Measurements from ENCODE around the gene POLR2L. TPM values are rescaled to one million over a fixed set of nuclear protein-coding genes. Genes with fewer than 3 reads are reported as not detected.
A peak's percentile ranks its signal among the peaks of the same experiment; 100 is the strongest.

Gene POLR2L
- total RNA-seq, 1 donor from 2014 or later = 106 TPM

GRCh38 chr11:809287-810039 lies 32.9 kb downstream of the POLR2L start, which contains the start of gene RPLP2:
RPLP2 (plus strand) TSS chr11:809967; CDS start chr11:810235, 268 bp downstream.
- peak within 1 kb of the TSS; percentile 98 for H3K27ac Mint-ChIP-seq (ENCODE audit: unreplicated experiment)
- H3K27me3 Mint-ChIP-seq (ENCODE audit: unreplicated experiment) = peaks cover 14% of the 10 kb centered on the region
- H3K4me1 Mint-ChIP-seq (ENCODE audit: low read depth, unreplicated experiment) = peaks cover 15% of the 10 kb centered on the region
- H3K4me3 Mint-ChIP-seq (ENCODE audit: unreplicated experiment) = peak within 1 kb of the TSS; percentile 96
- H3K9me3 Mint-ChIP-seq (ENCODE audit: unreplicated experiment) = peaks cover 13% of the 10 kb centered on the region
- no peaks in the 10 kb centered on the region for H3K36me3 Mint-ChIP-seq (ENCODE audit: unreplicated experiment)
- TF ChIP-seq CTCF (IDR thresholded peaks at IDR 0.05; ENCODE audit: partially characterized antibody, unreplicated experiment) = no peak
- DNase-seq = peak; percentile 97

DNA sequence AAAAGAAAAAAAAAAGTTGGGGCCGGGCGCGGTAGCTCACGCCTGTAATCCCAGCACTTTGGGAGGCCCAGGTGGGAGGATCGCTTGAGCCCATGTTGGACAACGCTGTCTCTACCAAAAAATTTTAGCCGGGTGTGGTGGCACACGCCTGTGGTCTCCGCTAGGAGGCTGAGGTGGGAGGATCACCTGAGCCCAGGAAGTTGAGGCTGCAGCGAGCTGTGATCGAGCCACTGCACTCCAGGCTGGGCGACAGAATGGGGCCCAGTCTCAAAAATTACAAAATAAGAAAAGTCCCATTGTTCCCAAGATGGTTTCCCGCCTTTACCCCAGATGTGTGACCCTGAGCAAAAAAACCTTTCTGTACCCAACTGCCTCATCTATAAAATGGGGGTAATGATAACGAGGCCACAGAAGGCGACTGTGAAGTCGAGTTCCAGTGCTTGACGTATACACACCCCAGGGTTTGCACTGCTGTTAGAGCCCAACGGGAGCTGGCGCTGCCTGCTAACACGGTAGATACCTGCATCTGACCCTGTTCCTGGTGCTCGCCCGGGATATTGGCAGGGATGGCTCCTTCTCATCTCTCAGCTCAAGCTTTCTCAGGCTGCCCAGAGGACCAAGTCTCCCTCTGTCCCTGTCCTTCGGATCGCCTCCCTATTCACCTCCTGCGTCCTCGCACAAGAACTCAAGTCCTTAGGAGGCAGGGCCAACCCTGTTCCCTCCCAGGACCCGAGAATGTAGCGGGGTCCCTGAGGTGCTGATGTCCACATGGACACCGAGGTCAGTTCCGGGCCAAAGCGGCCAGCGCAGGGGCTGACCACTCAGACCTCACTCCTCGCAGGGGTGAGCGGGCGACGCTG lies 33.7 kb downstream of the POLR2L start:
- H3K4me3 Mint-ChIP-seq (ENCODE audit: unreplicated experiment) = peak overlapping the region; percentile 96
- peaks cover 15% of the 10 kb centered on the region for H3K4me1 Mint-ChIP-seq (ENCODE audit: low read depth, unreplicated experiment)
- H3K27me3 Mint-ChIP-seq (ENCODE audit: unreplicated experiment) = peaks cover 14% of the 10 kb centered on the region
- H3K27ac Mint-ChIP-seq (ENCODE audit: unreplicated experiment) = peak overlapping the region; percentile 98
- TF ChIP-seq CTCF (IDR thresholded peaks at IDR 0.05; ENCODE audit: partially characterized antibody, unreplicated experiment) = no peak
- H3K36me3 Mint-ChIP-seq (ENCODE audit: unreplicated experiment) = no peaks in the 10 kb centered on the region
- peaks cover 14% of the 10 kb centered on the region for H3K9me3 Mint-ChIP-seq (ENCODE audit: unreplicated experiment)
- DNase-seq = no peak

GRCh38 chr11:804599-804964 lies 37.7 kb downstream of the POLR2L start:
- Mint-ChIP-seq H3K9me3 (ENCODE audit: unreplicated experiment) (peaks cover 9% of the 10 kb centered on the region), H3K27me3 (ENCODE audit: unreplicated experiment) (peaks cover 8% of the 10 kb centered on the region), H3K36me3 (ENCODE audit: unreplicated experiment) (no peaks in the 10 kb centered on the region), H3K4me1 (ENCODE audit: low read depth, unreplicated experiment) (peaks cover 4% of the 10 kb centered on the region), H3K27ac (ENCODE audit: unreplicated experiment) (no peak overlapping the region), H3K4me3 (ENCODE audit: unreplicated experiment) (peak overlapping the region; percentile 74)
- no peak for DNase-seq
- no peak for TF ChIP-seq CTCF (IDR thresholded peaks at IDR 0.05; ENCODE audit: partially characterized antibody, unreplicated experiment)

DNA sequence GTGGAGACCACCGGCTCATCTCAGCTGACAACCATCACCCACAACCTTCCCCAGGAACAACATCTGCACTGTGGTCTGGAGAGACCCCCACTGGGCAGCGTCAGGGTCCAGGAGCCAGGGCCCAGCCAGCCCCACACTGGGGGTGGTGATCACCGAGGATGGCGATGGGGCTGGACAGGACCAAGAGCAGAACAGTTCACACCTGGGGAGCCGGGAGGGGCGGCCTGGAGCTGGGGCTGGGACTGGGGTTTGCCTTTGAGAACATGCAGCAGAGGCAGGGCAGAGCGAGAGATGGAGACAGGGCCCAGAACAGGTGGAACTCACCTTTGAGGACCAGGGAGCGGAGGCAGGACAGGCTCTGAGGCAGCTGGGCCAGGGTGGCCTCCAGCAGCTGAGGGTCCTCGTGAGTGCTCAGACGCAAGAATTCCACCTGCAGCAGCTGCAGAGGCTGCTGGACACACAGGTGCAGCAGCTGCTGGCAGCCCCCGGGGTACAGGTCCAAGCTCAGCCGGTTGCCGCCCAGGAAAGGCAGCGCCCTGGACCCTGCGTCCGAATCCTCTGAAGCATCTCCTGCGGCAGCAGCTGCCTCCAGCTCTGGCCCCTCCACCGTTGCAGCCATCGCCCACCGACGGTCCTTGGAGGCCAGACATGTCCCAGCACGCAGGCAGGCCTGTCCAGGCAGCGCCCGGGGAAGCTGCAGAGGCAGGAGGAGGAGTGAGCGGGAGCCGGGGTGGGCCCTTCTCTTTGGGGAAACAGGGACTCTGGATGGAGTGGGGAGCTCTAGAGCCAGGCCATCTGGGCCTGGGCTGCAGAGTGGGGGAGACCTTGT lies 38.3 kb downstream of the POLR2L start:
- peak; percentile 75 for DNase-seq
- H3K4me3 Mint-ChIP-seq (ENCODE audit: unreplicated experiment) = peak overlapping the region; percentile 74

More for the DNA sequence above, 38.3 kb downstream of the POLR2L start:
- Mint-ChIP-seq H3K36me3 (ENCODE audit: unreplicated experiment) (no peaks in the 10 kb centered on the region), H3K27ac (ENCODE audit: unreplicated experiment) (no peak overlapping the region), H3K9me3 (ENCODE audit: unreplicated experiment) (peaks cover 9% of the 10 kb centered on the region), H3K27me3 (ENCODE audit: unreplicated experiment) (peaks cover 8% of the 10 kb centered on the region), H3K4me1 (ENCODE audit: low read depth, unreplicated experiment) (peaks cover 4% of the 10 kb centered on the region)
- TF ChIP-seq CTCF (IDR thresholded peaks at IDR 0.05; ENCODE audit: partially characterized antibody, unreplicated experiment) = no peak

Data from glutamatergic neuron (in vitro differentiated cells).